ENCODE measurements around the gene RAB4B.
"Not testable (repeated sequence)": the region's sequence is repeated elsewhere in the genome, so short reads cannot be mapped to it uniquely, and the experiment has no call there.

Gene RAB4B

DNA sequence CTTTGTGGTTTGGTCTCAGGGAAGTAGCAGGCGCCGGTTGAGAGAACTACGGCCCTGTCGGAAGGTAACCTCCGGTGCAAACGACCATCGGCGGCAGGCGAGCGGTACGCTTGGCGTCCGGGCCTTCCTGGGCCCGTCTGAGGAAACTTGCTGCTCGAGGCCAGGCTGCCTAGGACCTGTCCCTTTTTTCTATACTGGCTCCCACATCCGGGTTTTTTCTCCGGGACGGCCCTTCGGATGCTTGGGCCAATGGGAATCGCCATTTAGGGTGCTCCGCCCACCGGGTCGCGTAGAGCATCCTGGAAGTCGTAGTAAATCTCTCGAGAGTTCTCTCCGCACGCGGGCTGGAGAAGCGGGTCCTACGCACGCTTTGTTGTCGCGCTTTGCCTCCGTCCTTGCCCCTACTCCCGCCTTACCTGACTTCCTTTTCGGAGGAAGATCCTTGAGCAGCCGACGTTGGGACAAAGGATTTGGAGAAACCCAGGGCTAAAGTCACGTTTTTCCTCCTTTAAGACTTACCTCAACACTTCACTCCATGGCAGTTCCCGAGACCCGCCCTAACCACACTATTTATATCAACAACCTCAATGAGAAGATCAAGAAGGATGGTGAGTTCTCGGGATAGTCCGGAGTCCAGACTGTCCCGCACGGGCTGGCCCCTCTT lies 27.0 kb upstream of the RAB4B start, which contains the start of gene SNRPA:
Gene SNRPA, plus strand, starts transcription at position 330 of the 664 bp plus-strand sequence. Its CDS starts 206 bp downstream, at position 536.
- DNase-seq: peak; percentile 95

- DNase-seq: no peak
Observed at GRCh38 chr19:40752257-40752781, 25.7 kb upstream of the RAB4B start.

GRCh38 chr19:40754611-40755247 lies 23.3 kb upstream of the RAB4B start:
- DNase-seq: no peak

DNA sequence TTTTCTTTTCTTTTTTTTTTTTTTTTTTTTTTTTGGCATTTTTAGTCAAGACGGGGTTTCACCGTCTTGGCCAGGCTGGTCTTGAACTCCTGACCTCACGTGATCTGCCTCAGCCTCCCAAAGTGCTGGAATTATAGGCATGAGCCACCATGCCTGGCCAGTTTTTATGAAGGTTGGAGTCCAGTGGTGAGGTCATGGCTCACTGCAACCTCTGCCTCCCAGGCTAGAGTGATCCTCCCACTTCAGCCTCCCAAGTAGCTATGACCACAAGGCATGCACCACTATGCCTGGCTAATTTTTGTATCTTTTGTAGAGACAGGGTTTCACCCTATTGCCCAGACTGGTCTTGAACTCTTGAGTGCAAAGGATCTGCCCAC lies 22.8 kb upstream of the RAB4B start:
- no peak for DNase-seq

DNA sequence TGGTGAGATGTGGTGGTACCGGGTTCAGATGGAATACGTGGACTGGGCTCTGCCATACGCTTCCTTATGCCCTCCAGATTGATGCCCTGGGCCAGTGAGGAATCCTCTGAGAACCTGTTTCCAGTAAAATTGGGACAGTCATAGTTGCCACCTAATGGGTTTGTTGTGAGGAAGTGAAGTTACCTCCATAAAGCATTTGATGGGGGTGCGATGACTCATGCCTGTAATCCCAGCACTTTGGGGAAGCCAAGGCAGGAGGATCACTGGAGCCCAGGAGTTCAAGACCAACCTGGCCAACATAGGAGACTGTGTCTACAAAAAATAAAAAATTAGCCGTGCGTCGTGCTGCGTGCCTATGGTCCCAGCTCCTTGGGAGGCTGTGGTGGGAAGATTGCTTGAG lies 22.3 kb upstream of the RAB4B start:
- DNase-seq: no peak

DNA sequence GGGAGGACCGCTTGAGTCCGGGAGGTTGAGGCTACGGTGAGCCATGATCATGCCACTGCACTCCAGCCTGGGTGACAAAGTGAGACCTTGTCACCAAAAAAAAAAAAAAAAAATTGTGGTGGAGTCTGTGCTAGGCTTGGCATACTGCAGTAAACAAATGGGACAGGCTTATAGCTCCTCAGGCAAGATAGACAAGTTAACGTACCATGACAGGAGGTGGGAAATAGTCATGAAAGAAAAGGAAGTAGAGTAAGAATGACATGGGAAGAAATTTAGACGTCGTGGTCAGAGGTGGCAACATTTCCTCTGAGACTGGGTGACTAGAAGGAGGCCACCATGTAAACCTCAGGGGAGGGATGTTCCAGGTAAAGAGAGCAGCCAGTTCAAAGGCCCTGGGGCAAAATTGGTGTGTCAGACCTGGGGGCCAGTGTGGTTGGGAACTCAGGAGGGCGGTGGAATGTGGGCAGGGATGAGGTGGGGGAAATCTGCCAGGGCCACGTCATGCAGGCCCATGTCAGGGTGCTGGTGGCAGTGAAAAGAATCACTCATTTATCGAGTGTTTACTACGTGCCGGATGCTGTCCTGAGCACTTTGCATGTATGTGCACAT lies 21.4 kb upstream of the RAB4B start:
- DNase-seq: no peak

DNA sequence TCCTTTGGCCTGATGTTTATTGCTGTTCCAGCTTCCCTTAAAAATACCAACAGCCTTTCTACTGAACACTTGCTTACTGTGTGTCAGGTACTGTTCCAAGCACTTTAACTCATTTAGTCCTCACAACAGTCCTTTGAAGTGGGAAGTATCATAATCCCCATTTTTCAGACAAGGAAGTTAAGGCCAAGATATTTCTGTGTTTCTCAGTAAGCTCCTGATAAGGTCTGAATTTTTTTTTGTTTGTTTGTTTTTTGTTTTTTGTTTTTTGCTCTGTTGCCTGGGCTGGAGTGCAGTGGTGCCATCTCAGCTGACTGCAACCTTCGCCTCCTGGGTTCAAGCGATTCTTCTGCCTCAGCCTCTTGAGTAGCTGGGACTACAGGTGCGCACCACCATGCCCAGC lies 19.6 kb upstream of the RAB4B start:
- DNase-seq: no peak

- DNase-seq: no peak
Observed at GRCh38 chr19:40759352-40759751, 18.7 kb upstream of the RAB4B start.

- DNase-seq: no peak
Observed at GRCh38 chr19:40762754-40763470, 15.1 kb upstream of the RAB4B start.

DNA sequence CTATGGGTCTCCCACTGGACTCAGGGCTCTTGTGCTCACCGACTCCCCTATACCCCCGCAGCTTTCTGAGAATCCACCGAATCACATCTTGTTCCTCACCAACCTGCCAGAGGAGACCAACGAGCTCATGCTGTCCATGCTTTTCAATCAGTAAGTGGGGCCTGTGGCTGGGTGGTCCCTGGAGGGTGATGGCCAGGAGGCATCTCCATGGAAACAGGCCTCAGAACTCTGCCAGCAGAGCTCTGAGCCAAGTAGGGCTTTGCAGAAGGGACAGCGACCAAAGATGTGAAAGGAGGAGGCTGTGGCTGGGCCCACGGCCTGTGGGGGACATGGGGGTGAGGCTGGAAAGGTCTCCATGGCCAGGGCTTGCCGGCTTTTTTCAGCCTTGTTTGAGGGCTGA lies 14.5 kb upstream of the RAB4B start:
- DNase-seq: no peak

- no peak for DNase-seq
Observed at GRCh38 chr19:40763963-40764362, 14.1 kb upstream of the RAB4B start.

DNA sequence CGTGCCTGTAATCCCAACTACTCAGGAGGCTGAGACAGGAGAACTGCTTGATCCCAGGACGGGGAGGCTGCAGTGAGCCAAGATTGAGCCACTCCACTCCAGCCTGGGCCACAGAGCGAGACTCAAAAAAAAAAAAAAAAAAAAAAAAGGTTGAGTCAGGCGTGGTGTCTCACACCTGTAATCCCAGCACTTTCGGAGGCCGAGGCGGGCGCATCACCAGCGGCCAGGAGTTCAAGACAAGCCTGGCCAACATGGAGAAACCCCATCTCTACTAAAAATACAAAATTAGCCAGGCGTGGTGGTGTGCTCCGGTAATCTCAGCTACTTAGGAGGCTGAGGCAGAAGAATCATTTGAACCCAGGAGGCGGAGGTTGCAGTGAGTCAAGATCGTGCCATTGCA lies 11.7 kb upstream of the RAB4B start:
- not testable (repeated sequence) for DNase-seq

GRCh38 chr19:40768869-40769268 lies 9.2 kb upstream of the RAB4B start:
- DNase-seq: no peak

DNA sequence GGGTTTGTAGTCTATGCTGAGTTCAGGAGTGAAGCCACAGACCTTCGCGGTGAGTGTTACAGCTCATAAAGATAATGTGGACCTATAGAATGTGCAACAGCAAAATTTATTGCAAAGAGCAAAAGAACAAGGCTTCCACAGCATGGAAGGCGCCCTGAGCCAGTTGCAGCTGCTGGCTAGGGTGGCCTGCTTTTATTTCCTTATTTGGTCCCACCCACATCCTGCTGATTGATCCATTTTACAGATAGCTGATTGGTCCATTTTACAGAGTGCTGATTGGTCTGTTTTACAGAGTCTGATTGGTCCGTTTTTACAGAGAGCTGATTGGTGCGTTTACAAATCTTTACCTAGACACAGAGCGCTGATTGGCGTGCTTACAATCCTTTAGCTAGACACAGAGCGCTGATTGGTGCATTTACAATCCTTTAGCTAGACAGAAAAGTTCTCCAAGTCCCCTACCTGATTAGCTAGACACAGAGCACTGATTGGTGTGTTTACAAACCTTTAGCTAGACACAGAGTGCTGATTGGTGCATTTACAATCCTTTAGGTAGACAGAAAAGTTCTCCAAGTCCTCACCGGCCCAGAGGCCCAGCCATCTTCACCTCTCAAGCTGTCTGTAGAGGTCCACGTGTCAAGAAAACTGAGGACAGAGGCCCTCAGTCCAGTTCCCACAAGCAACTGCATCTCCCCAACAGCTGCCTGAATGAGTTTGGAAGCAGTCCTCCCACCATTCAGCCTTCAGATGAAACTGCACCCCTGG lies 6.8 kb upstream of the RAB4B start:
- DNase-seq: not testable (repeated sequence)

GRCh38 chr19:40774916-40775631 lies 3.0 kb upstream of the RAB4B start, which contains the start of gene MIA:
Gene MIA (plus strand): TSS chr19:40775521. CDS start chr19:40775543, 22 bp downstream.
- DNase-seq: no peak

DNA sequence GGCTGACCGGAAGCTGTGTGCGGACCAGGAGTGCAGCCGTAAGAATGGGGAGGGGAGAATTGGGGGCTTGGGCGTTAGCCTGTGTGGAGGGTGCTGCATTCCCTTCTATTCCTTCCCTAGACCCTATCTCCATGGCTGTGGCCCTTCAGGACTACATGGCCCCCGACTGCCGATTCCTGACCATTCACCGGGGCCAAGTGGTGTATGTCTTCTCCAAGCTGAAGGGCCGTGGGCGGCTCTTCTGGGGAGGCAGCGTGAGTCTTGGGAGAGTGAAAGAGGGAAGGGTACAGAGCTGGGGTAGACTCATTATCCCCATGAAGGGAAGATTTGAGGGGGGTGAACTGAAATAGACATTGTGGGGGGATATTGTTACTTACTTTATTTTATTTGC lies 2.4 kb upstream of the RAB4B start:
- DNase-seq: no peak

DNA sequence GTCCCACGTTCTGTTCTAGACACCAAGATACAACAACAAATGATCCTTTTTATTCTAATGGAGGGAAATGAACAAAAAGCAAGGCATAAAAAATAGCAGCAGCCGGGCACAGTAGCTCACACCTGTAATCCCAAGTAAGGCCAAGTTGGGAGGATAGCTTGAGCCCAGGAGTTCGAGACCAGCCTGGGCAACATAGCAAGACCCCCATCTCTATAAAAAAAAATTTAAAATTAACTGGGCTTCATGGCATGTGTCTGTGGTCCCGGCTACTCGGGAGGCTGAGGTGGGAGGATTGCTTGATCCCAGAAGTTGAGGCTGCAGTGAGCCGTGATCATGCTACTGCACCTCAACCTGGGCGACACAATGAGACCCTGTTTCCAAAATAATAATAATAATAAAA lies 1.7 kb upstream of the RAB4B start:
- DNase-seq: no peak

DNA sequence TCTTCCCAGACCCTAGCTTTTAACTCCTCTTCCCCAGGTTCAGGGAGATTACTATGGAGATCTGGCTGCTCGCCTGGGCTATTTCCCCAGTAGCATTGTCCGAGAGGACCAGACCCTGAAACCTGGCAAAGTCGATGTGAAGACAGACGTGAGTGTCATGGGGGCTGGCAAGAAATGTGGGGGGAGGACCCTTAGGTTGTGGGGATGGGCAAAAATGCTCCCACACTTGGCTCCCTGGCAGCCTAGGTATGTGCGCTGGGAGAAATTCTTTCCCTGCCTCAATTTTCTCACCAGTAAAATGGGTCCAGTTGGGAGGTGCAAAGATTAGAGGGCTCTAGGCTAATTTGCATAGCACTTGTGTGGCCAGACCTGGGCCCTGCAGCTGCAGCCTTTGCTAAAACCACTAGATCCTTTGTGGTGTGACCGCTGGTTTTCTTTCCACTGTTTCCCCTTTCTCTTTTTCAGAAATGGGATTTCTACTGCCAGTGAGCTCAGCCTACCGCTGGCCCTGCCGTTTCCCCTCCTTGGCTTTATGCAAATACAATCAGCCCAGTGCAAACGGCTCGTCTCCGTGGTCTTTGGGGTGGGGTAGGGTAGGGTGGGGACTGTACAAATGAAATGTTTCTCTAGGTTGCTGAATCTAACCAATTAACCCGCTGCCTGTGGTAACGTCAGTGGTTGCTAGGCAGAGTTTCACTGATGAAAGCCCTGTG lies 959 bp upstream of the RAB4B start:
- peak; percentile 87 for DNase-seq

DNA sequence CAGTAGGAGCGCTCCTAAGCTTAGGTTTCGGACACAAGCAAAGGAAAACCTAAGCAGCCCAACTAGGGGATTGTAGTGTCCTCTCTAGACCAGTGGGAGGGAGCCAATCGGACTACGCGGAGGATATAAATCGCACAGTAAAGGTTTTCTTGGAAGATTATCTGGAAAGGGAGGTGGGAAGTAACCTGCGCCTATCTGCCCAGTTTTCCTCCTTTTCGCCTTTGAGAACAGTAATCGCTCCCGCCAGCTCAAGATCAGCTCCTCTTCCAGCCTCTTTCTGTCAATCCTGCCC lies 456 bp upstream of the RAB4B start:
- DNase-seq: no peak

GRCh38 chr19:40778706-40779284 lies 748 bp downstream of the RAB4B start:
- no peak for DNase-seq

DNA sequence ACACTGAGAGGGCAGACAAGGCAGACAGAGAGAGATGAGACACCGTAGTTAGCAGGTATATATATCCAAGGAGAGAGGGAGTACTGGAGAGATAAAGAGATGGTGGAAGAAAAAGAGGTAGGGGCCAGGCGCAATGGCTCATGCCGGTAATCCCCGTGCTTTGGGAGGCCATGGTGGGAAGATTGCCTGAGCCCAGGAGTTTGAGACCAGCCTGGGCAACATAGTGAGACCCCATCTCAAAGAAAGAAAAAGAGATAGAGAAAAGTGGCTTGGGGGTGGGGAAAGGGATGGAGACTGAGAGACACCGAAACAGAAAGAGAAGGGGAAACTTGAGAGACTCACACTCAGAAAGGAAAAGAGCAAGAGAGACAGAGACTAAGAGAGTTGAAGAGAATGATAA lies 2.5 kb downstream of the RAB4B start:
- no peak for DNase-seq
